Skeletal muscle satellite cell (primary cell): ENCODE measurements around the gene PAK5.

Source experiments
- H3K27me3 ChIP-seq: 2 replicates; pipeline ENCODE4 v1.7.0; 2013; ENCODE audit warnings: low read length; ENCODE audit not compliant: control insufficient read depth, insufficient read depth
- H3K36me3 ChIP-seq: 2 replicates; pipeline ENCODE4 v1.7.0; 2013; ENCODE audit warnings: mild to moderate bottlenecking, control low read depth, low read length; ENCODE audit not compliant: insufficient read depth
- H3K4me1 ChIP-seq: 2 replicates; pipeline ENCODE4 v1.7.0; 2013; ENCODE audit warnings: low read length; ENCODE audit not compliant: control insufficient read depth, insufficient read depth
- H3K4me2 ChIP-seq: 2 replicates; pipeline ENCODE4 v1.7.0; 2013; ENCODE audit warnings: mild to moderate bottlenecking, low read length
- H3K4me3 ChIP-seq: 2 replicates; pipeline ENCODE4 v1.7.0; 2013; ENCODE audit warnings: low read length
- H3K9ac ChIP-seq: 2 replicates; pipeline ENCODE4 v1.7.0; 2013; ENCODE audit warnings: mild to moderate bottlenecking, low read depth, low read length, moderate library complexity
- H3K9me3 ChIP-seq: replicated peaks from 2 replicates; pipeline ENCODE4 v1.7.0; 2013; ENCODE audit warnings: mild to moderate bottlenecking, control low read depth, low read length

PAK5 gene

DNA sequence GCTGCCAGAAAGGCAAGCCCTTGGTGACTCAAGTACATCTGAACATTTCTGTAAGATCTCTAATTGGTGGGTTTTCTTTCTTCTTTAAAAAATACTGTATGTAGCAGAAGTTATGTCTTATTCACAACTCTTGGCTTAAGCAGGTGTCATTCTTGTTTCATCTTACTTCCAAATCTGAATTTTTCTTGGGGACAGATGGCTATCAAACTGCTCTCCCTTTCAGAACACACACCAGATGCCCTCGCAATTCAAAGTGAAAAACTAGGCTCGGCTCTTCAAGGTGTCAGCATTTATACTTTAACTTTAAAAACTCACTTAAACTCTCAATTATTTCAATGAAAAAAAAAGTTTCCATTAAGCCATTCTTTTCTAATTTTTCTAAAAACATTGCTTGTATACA is 49.7 kb downstream of the PAK5 start:
- Histone ChIP-seq H3K9ac (no peak overlapping the region), H3K9me3 (no peaks in the 10 kb centered on the region), H3K4me3 (no peak overlapping the region), H3K27me3 (no peaks in the 10 kb centered on the region), H3K4me2 (no peak overlapping the region), H3K4me1 (no peaks in the 10 kb centered on the region), H3K36me3 (no peaks in the 10 kb centered on the region)

DNA sequence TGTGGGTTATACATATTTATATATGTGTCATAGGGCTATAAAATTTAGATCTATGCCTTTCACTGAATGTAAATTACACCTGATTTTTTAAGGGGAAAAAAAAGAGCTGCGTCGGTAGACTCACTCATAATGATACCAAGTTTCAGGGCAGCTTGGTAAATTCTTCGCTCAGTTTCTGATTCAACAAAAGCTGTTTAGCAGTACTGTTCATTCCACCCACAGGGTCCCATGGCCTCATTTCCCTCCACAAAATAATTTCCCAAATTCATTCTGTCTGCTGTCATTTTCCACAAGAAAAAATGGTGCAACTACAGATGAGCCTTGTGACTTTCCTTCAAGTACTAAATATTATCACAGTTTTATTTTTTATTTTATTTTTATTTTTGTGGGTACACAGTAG is 63.7 kb downstream of the PAK5 start:
- no peaks in the 10 kb centered on the region for H3K27me3 ChIP-seq
- no peaks in the 10 kb centered on the region for H3K9me3 ChIP-seq
- H3K36me3 ChIP-seq, result no peaks in the 10 kb centered on the region
- H3K4me1 ChIP-seq, result no peaks in the 10 kb centered on the region
- H3K4me2 ChIP-seq, result no peak overlapping the region
- H3K4me3 ChIP-seq, result no peak overlapping the region
- no peak overlapping the region for H3K9ac ChIP-seq

DNA sequence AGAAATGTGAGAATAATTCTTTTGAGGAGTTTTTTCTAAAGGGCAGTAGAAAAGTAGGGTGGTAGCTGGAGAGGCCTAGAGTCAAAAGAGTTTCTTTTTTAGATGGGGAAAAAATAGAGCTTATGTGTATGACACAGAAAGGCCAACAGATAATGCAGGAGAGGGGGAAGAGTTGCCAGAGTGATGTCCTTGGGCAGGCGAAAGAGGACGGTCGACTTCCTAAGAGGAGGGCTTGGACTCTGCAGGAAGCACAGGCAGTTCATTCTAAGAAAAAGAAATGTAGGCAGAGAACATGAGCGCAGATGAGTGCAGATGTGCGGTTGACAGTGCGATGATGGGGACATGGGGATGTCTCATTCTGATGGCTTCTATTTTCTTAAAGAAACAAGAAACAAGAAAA is 68.9 kb downstream of the PAK5 start:
- Histone ChIP-seq H3K36me3 (no peaks in the 10 kb centered on the region), H3K9ac (no peak overlapping the region), H3K4me2 (no peak overlapping the region), H3K9me3 (no peaks in the 10 kb centered on the region), H3K4me1 (no peaks in the 10 kb centered on the region), H3K4me3 (no peak overlapping the region), H3K27me3 (no peaks in the 10 kb centered on the region)

DNA sequence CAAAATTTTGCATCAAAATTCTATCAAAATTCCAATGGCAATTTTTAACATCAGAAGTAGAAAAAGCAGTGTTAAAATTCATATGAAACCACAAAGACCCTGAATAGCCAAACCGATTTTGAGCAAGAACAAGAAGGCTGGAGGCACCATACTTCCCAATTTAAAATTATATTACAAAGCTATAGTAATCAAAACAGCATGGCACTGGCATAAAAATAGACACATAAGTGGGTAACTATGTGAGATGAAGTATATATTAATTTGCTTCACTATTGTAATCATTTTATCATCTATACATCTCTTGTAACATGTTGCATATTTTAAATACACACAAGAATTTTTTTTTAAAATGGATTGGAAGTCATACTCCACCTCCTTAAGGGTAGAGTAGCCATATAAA is 77.4 kb downstream of the PAK5 start:
- Histone ChIP-seq H3K4me3 (no peak overlapping the region), H3K9me3 (no peaks in the 10 kb centered on the region), H3K36me3 (no peaks in the 10 kb centered on the region), H3K4me2 (no peak overlapping the region), H3K9ac (no peak overlapping the region), H3K4me1 (no peaks in the 10 kb centered on the region), H3K27me3 (no peaks in the 10 kb centered on the region)

DNA sequence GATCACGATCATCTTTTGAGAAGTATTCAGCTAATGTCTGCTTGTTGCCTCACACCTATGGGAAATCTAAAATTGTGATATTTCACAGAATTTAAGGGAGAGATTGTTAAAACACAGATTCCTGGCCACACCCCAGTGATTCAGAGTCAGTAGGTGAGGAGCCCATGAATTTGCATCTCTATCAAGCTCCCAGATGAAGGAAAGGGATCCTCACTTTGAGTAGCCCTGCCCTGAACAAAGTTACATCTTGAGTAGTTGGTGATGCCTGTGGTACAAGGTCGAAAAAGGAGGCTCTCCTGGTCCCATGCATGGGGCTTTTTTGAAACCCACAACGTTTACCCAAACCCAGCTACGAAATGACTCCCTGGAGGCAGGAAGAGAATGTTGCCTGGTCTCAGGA is 79.5 kb downstream of the PAK5 start:
- H3K4me3 ChIP-seq, result no peak overlapping the region
- no peaks in the 10 kb centered on the region for H3K9me3 ChIP-seq
- no peaks in the 10 kb centered on the region for H3K4me1 ChIP-seq
- H3K36me3 ChIP-seq, result no peaks in the 10 kb centered on the region
- H3K4me2 ChIP-seq, result no peak overlapping the region
- H3K27me3 ChIP-seq, result no peaks in the 10 kb centered on the region
- no peak overlapping the region for H3K9ac ChIP-seq

DNA sequence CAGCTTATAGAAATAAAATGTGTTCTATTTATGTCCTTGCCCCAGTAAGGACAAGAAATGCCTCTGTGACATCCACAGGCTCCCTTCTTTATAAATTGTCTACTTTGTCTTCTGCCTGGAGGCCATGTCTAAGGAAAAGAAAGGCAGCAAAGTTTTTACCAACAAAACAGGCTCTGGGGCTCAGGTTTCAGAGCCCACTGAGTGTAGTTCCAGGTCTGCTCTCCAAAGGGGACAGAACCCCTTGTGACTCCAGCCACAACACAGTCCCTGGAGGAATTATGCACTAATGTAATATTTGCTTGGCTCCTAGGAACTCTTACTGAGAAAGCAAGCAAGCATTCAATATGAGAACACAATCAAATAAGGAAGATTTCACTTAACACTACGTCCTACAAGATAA is 80.1 kb downstream of the PAK5 start:
- no peak overlapping the region for H3K4me2 ChIP-seq
- no peak overlapping the region for H3K9ac ChIP-seq
- H3K4me3 ChIP-seq, result no peak overlapping the region
- no peaks in the 10 kb centered on the region for H3K36me3 ChIP-seq
- H3K27me3 ChIP-seq, result no peaks in the 10 kb centered on the region
- H3K4me1 ChIP-seq, result no peaks in the 10 kb centered on the region
- H3K9me3 ChIP-seq, result no peaks in the 10 kb centered on the region

DNA sequence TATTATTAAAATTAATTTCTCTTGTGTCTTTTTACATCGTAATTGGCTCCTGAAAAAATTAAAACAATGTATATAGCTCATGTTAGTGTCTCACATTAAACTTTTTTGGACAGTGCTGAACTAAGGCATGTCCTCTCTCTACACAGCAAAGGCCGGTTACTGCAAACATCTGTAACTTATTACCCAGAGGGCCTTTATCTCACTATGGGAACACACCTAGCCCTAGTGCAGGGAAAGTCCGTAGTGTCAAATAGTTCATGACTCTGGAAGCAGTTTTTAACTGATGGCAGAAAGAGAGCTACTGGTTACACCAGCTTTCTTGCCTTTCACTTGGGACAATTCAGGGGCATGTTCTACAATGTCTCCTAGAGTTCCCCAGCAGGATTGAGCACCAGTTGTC is 82.2 kb downstream of the PAK5 start:
- H3K9ac ChIP-seq, result no peak overlapping the region
- no peaks in the 10 kb centered on the region for H3K36me3 ChIP-seq
- H3K9me3 ChIP-seq, result no peaks in the 10 kb centered on the region

DNA sequence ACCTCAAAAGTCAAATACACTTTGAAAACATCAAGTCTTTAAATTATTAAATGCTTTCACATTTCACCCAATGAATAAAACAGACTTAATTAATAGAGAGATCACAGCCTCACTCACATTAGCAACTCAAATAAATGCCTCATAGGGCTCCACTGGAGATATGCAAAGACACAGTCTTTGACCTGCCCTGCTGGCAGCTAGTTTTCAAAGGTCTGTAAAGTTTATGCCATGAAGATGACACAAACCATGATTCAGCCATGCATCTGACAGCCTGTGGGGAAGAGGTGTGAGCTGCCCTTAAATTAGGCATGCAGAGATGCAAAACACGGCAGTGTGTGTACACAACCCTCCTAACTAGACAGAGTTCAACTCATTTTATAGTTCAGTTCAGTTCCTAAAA is 83.6 kb downstream of the PAK5 start:
- no peak overlapping the region for H3K4me3 ChIP-seq
- H3K36me3 ChIP-seq, result no peaks in the 10 kb centered on the region
- no peak overlapping the region for H3K4me2 ChIP-seq
- no peaks in the 10 kb centered on the region for H3K27me3 ChIP-seq
- H3K9ac ChIP-seq, result no peak overlapping the region
- H3K9me3 ChIP-seq, result no peaks in the 10 kb centered on the region
- no peaks in the 10 kb centered on the region for H3K4me1 ChIP-seq

More for the DNA sequence above, 82.2 kb downstream of the PAK5 start:
- Histone ChIP-seq H3K4me3 (no peak overlapping the region), H3K4me2 (no peak overlapping the region), H3K4me1 (no peaks in the 10 kb centered on the region), H3K27me3 (no peaks in the 10 kb centered on the region)

DNA sequence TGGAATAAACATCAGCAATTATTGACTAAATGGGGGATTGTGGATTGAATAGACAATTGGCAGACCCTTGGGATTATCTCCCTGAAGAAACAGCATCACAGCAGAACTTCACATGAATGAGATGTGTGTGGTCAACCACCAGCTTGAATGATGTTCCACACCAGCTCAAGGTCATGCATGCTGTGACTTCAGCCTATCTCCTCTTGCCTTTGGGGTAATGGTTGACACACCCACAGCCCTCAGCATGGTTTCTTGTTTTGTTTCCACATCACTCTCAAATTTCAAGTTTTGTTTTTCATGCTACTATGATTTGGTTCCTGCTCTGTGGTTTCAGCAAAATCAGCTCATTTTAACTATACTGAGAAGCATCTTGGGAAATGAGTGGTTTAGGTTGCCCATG is 94.3 kb downstream of the PAK5 start:
- Histone ChIP-seq H3K4me2 (no peak overlapping the region), H3K9me3 (no peaks in the 10 kb centered on the region), H3K27me3 (no peaks in the 10 kb centered on the region), H3K4me1 (no peaks in the 10 kb centered on the region), H3K4me3 (no peak overlapping the region), H3K9ac (no peak overlapping the region), H3K36me3 (no peaks in the 10 kb centered on the region)

DNA sequence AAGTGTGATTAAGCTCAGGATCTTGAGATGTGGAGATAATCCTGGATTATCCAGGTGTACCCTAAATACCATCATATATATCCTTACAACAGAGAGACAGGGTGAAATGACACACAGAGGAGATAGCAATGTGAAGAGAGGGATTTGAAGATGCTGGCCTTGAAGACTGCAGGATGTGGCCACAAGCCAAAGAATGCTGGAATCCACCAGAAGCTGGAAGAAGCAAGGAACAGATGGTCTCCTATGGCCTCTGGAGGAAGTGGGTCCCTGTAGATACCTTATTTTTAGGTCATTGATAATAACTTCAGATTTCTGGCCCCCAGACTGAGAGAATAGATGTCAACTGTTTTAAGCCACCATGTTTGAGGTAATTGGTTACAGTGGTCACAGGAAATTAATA is 95.0 kb downstream of the PAK5 start:
- Histone ChIP-seq H3K4me2 (no peak overlapping the region), H3K27me3 (no peaks in the 10 kb centered on the region), H3K36me3 (no peaks in the 10 kb centered on the region)

DNA sequence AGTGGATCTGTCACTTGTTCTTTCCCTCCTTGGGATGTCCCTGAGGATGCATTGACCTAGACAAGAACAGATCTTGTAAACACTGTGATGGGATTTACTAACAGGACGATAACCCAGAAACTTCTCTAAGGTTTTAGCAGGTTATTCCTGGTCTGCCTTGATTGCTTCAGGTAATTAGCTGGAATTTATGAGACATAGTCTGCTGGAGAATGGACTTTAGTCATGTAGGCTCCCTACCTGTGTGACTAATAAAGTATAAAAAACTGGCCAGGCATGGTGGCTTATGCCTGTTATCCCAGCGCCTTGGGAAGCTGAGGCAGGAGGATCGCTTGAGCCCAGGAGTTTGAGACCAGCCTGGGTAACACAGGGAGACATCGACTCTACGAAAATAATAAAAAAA is 96.1 kb downstream of the PAK5 start:
- H3K9ac ChIP-seq, result no peak overlapping the region
- no peak overlapping the region for H3K4me3 ChIP-seq

More for the DNA sequence above, 95.0 kb downstream of the PAK5 start:
- Histone ChIP-seq H3K9me3 (no peaks in the 10 kb centered on the region), H3K4me1 (no peaks in the 10 kb centered on the region), H3K4me3 (no peak overlapping the region), H3K9ac (no peak overlapping the region)

DNA sequence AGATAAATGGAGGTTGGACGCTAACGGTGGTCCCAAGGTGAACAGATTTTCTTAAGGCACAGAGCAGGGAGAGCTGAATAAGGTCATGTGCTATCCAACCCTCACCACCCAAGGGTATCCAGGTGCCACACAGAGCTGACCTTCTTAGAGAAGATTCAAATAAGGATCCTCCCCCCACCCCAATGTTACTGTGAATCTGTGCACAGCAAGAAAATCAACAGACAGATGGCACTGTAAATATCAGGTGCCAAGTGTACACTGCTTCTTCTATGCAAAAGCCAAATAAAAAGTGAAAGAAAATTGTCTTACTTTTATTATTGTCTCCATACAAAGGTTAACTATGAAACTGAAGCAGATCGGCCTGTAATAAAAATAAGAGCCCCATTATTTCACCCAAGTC is 96.9 kb downstream of the PAK5 start:
- Histone ChIP-seq H3K4me2 (no peak overlapping the region), H3K4me1 (no peaks in the 10 kb centered on the region), H3K4me3 (no peak overlapping the region), H3K36me3 (no peaks in the 10 kb centered on the region), H3K9ac (no peak overlapping the region), H3K27me3 (no peaks in the 10 kb centered on the region), H3K9me3 (no peaks in the 10 kb centered on the region)

More for the DNA sequence above, 96.1 kb downstream of the PAK5 start:
- Histone ChIP-seq H3K4me1 (no peaks in the 10 kb centered on the region), H3K4me2 (no peak overlapping the region), H3K9me3 (no peaks in the 10 kb centered on the region), H3K27me3 (no peaks in the 10 kb centered on the region), H3K36me3 (no peaks in the 10 kb centered on the region)
